ENCODE data around the gene RHOB. TPM values are rescaled to one million over a fixed set of nuclear protein-coding genes. Genes with fewer than 3 reads are reported as not detected.

Gene RHOB
- total and polyA plus RNA-seq, 2 of the 13 experiments (the other 11 are each of a cell fraction or from before 2014, with no cell fraction given): 192 to 268 TPM

- no peak for TF ChIP-seq HMGA1 (CRISPR knock-in tag; conservative IDR thresholded peaks at IDR 0.05)
- no peak for TF ChIP-seq FOXA3 (CRISPR knock-in tag; IDR thresholded peaks at IDR 0.05)
- TF ChIP-seq NCOA1 (CRISPR knock-in tag; IDR thresholded peaks at IDR 0.05): 0 out of 2 replicates have a peak, but pooled peaks have one; percentile 66
- TF ChIP-seq ESRRA (CRISPR knock-in tag; IDR thresholded peaks at IDR 0.05; ENCODE audit: low read depth): no peak
- TF ChIP-seq ZNF335 (CRISPR knock-in tag; IDR thresholded peaks at IDR 0.05): no peak
- no peak for TF ChIP-seq NR2C2 (CRISPR knock-in tag; IDR thresholded peaks at IDR 0.05; ENCODE audit: borderline replicate concordance)
- TF ChIP-seq MATR3 (CRISPR knock-in tag; IDR thresholded peaks at IDR 0.05): no peak
- TF ChIP-seq, protein P1, sequence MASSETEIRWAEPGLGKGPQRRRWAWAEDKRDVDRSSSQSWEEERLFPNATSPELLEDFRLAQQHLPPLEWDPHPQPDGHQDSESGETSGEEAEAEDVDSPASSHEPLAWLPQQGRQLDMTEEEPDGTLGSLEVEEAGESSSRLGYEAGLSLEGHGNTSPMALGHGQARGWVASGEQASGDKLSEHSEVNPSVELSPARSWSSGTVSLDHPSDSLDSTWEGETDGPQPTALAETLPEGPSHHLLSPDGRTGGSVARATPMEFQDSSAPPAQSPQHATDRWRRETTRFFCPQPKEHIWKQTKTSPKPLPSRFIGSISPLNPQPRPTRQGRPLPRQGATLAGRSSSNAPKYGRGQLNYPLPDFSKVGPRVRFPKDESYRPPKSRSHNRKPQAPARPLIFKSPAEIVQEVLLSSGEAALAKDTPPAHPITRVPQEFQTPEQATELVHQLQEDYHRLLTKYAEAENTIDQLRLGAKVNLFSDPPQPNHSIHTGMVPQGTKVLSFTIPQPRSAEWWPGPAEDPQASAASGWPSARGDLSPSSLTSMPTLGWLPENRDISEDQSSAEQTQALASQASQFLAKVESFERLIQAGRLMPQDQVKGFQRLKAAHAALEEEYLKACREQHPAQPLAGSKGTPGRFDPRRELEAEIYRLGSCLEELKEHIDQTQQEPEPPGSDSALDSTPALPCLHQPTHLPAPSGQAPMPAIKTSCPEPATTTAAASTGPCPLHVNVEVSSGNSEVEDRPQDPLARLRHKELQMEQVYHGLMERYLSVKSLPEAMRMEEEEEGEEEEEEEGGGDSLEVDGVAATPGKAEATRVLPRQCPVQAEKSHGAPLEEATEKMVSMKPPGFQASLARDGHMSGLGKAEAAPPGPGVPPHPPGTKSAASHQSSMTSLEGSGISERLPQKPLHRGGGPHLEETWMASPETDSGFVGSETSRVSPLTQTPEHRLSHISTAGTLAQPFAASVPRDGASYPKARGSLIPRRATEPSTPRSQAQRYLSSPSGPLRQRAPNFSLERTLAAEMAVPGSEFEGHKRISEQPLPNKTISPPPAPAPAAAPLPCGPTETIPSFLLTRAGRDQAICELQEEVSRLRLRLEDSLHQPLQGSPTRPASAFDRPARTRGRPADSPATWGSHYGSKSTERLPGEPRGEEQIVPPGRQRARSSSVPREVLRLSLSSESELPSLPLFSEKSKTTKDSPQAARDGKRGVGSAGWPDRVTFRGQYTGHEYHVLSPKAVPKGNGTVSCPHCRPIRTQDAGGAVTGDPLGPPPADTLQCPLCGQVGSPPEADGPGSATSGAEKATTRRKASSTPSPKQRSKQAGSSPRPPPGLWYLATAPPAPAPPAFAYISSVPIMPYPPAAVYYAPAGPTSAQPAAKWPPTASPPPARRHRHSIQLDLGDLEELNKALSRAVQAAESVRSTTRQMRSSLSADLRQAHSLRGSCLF (CRISPR knock-in tag; IDR thresholded peaks at IDR 0.05; ENCODE audit: borderline replicate concordance): no peak
- no peak for TF ChIP-seq MED1 (CRISPR knock-in tag; IDR thresholded peaks at IDR 0.05)
- no peak for TF ChIP-seq FIP1L1 (IDR thresholded peaks at IDR 0.05; ENCODE audit: borderline replicate concordance, insufficient read depth, low read depth, low read length)
- no peak for TF ChIP-seq ISL2 (CRISPR knock-in tag; IDR thresholded peaks at IDR 0.05)
- TF ChIP-seq MBNL3 (CRISPR knock-in tag; conservative IDR thresholded peaks at IDR 0.05): no peak
- no peak for TF ChIP-seq ZBTB25 (CRISPR knock-in tag; IDR thresholded peaks at IDR 0.05)
- TF ChIP-seq, protein P2, sequence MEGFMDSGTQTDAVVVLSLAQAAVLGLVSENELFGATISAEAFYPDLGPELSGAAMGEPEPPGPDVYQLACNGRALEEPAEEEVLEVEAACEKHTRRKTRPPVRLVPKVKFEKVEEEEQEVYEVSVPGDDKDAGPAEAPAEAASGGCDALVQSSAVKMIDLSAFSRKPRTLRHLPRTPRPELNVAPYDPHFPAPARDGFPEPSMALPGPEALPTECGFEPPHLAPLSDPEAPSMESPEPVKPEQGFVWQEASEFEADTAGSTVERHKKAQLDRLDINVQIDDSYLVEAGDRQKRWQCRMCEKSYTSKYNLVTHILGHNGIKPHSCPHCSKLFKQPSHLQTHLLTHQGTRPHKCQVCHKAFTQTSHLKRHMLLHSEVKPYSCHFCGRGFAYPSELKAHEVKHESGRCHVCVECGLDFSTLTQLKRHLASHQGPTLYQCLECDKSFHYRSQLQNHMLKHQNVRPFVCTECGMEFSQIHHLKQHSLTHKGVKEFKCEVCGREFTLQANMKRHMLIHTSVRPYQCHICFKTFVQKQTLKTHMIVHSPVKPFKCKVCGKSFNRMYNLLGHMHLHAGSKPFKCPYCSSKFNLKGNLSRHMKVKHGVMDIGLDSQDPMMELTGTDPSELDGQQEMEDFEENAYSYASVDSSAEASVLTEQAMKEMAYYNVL (CRISPR knock-in tag; IDR thresholded peaks at IDR 0.05; ENCODE audit: borderline replicate concordance): 0 out of 2 replicates have a peak, but pooled peaks have one; percentile 25
- TF ChIP-seq KLF16 (CRISPR knock-in tag; IDR thresholded peaks at IDR 0.05): no peak
- no peak for TF ChIP-seq ETS1 (CRISPR knock-in tag; IDR thresholded peaks at IDR 0.05)
- no peak for TF ChIP-seq ZBTB20 (CRISPR knock-in tag; IDR thresholded peaks at IDR 0.05; ENCODE audit: borderline replicate concordance, low read depth)
- TF ChIP-seq ZFP90 (CRISPR knock-in tag; IDR thresholded peaks at IDR 0.05; ENCODE audit: borderline replicate concordance): no peak
- no peak for TF ChIP-seq SP140L (CRISPR knock-in tag; IDR thresholded peaks at IDR 0.05; ENCODE audit: borderline replicate concordance)
Observed at GRCh38 chr2:20446255-20446916, 488 bp upstream of the RHOB start (continued).
